Inferior parietal cortex (tissue), 1 donor: ENCODE measurements around the gene SPANXN1.
"Not testable (repeated sequence)": the region's sequence is repeated elsewhere in the genome, so short reads cannot be mapped to it uniquely, and the experiment has no call there.

Experiments used
- DNase-seq: peaks from one replicate; pipeline ENCODE4 v3.0.0-alpha.2; 2016; ENCODE audit errors: extremely low spot score

Gene SPANXN1, protein sequence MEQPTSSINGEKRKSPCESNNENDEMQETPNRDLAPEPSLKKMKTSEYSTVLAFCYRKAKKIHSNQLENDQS

GRCh38 chrX:145247203-145247602 is at the start of gene SPANXN1:
SPANXN1 (plus strand) TSS chrX:145247503; CDS start chrX:145247587, 84 bp downstream.
- DNase-seq: not testable (repeated sequence)

DNA sequence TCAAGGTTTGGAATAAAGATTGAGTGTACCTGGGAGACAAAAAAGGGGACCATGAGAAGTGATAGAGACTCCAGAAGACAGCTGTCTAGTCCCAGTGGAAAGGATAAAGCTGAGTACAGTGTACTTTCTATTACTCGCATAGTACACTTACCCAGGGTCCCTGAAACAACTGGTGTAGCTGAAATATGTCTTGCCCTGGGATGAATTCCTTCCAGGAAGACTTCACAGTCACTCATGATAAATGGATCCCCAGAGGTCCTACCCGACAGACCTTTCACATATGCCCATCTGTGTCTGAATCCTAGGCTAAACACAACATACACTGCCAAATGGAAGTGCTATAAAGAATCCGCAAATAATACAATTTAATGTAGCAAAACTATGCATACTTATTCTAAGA is 48.2 kb upstream of the SPANXN1 start:
- DNase-seq: no peak

- no peak for DNase-seq
Observed at GRCh38 chrX:145213504-145213903, 33.8 kb upstream of the SPANXN1 start.

DNA sequence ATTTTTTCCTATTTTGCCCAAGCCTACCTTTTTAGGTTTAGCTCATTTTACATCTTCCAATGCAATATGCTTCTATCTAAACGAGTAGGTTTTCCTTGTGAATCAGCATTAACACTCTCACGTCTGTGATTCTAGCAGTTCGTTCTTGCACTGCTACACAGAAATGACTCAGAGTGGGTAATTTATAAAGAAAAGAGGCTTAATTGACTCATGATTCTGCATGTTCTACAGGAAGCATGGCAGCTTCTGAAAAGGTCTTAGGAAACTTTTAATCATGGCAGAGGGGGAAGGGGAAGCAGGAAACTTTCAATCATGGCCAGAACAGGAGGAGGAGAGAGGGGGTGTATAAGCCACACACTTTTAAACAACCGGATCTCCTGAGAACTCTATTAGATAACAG is 44.9 kb downstream of the SPANXN1 start:
- DNase-seq: no peak
